Measurements from ENCODE around the gene G6PC1. TPM values are rescaled to one million over a fixed set of nuclear protein-coding genes. Genes with fewer than 3 reads are reported as not detected.
"Not testable (repeated sequence)": the region's sequence is repeated elsewhere in the genome, so short reads cannot be mapped to it uniquely, and the experiment has no call there.

G6PC1 gene
- total RNA-seq, 1 donor = not detected

DNA sequence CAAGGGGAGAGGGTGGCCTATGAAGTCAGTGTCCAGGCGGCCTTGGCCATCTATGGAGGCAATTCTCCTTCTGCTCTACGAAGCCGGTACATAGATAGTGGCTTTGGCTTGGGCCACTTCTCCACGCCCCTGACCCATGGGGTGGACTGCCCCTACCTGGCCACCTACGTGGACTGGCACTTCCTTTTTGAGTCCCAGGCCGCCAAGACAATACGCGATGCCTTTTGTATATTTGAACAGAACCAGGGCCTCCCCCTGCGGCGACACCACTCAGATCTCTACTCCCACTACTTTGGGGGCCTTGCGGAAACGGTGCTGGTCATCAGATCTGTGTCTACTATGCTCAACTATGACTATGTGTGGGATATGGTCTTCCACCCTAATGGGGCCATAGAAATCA, 32.3 kb upstream of the G6PC1 start:
- peaks cover 11% of the 10 kb centered on the region for H3K27me3 ChIP-seq (ENCODE audit: insufficient read depth, low read length)
- DNase-seq (ENCODE audit: insufficient read length, low spot score, missing footprints) = no peak
- H3K4me2 ChIP-seq (ENCODE audit: insufficient read depth, low read length) = no peak overlapping the region
- no peaks in the 10 kb centered on the region for H4K20me1 ChIP-seq (ENCODE audit: insufficient read depth, low read length)
- no peaks in the 10 kb centered on the region for H3K36me3 ChIP-seq (ENCODE audit: insufficient read depth, low read length)
- TF ChIP-seq, protein P1, sequence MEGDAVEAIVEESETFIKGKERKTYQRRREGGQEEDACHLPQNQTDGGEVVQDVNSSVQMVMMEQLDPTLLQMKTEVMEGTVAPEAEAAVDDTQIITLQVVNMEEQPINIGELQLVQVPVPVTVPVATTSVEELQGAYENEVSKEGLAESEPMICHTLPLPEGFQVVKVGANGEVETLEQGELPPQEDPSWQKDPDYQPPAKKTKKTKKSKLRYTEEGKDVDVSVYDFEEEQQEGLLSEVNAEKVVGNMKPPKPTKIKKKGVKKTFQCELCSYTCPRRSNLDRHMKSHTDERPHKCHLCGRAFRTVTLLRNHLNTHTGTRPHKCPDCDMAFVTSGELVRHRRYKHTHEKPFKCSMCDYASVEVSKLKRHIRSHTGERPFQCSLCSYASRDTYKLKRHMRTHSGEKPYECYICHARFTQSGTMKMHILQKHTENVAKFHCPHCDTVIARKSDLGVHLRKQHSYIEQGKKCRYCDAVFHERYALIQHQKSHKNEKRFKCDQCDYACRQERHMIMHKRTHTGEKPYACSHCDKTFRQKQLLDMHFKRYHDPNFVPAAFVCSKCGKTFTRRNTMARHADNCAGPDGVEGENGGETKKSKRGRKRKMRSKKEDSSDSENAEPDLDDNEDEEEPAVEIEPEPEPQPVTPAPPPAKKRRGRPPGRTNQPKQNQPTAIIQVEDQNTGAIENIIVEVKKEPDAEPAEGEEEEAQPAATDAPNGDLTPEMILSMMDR (IDR thresholded peaks at IDR 0.05; ENCODE audit: extremely low read depth, low read depth, low read length) = no peak
- H3K9me3 ChIP-seq (ENCODE audit: low read depth, low read length) = peaks cover 2% of the 10 kb centered on the region
- no peak overlapping the region for H3K4me3 ChIP-seq (ENCODE audit: insufficient read depth, low read length)
- no peak overlapping the region for H3K27ac ChIP-seq (ENCODE audit: low read depth, low read length)
- no peak overlapping the region for H2AFZ ChIP-seq (ENCODE audit: low read length)
- H3K4me1 ChIP-seq (ENCODE audit: insufficient read depth, low read length) = peaks cover 12% of the 10 kb centered on the region
- no peaks in the 10 kb centered on the region for H3K79me2 ChIP-seq (ENCODE audit: insufficient read depth, low read length)

DNA sequence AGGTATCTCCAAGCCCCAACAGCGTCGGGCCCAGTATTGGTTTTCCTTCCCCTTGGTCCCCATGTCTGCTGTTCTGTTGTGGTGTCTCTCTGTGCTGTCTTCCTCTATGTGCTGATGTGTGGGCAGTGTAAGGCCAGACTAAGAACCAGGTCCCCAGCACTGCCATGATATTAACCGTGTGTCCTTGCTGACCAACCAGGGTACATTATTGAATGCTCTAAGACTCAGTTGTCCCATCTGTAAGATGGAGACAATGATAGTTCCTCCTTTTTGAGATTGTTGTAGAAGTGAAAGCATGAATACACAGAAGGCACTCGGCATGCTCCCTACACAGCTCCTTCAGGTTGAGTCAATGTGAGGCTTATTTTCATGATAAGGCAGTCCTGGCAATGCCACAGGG, 29.0 kb upstream of the G6PC1 start:
- DNase-seq (ENCODE audit: insufficient read length, low spot score, missing footprints) = no peak
- no peak overlapping the region for H3K4me3 ChIP-seq (ENCODE audit: insufficient read depth, low read length)
- H3K27ac ChIP-seq (ENCODE audit: low read depth, low read length) = no peak overlapping the region
- no peaks in the 10 kb centered on the region for H4K20me1 ChIP-seq (ENCODE audit: insufficient read depth, low read length)
- no peaks in the 10 kb centered on the region for H3K36me3 ChIP-seq (ENCODE audit: insufficient read depth, low read length)
- H3K4me2 ChIP-seq (ENCODE audit: insufficient read depth, low read length) = no peak overlapping the region
- H3K4me1 ChIP-seq (ENCODE audit: insufficient read depth, low read length) = no peaks in the 10 kb centered on the region
- H3K79me2 ChIP-seq (ENCODE audit: insufficient read depth, low read length) = no peaks in the 10 kb centered on the region
- H2AFZ ChIP-seq (ENCODE audit: low read length) = no peak overlapping the region
- TF ChIP-seq, protein P1 (IDR thresholded peaks at IDR 0.05; ENCODE audit: extremely low read depth, low read depth, low read length) = no peak
- peaks cover 2% of the 10 kb centered on the region for H3K9me3 ChIP-seq (ENCODE audit: low read depth, low read length)
- H3K27me3 ChIP-seq (ENCODE audit: insufficient read depth, low read length) = peaks cover 8% of the 10 kb centered on the region

DNA sequence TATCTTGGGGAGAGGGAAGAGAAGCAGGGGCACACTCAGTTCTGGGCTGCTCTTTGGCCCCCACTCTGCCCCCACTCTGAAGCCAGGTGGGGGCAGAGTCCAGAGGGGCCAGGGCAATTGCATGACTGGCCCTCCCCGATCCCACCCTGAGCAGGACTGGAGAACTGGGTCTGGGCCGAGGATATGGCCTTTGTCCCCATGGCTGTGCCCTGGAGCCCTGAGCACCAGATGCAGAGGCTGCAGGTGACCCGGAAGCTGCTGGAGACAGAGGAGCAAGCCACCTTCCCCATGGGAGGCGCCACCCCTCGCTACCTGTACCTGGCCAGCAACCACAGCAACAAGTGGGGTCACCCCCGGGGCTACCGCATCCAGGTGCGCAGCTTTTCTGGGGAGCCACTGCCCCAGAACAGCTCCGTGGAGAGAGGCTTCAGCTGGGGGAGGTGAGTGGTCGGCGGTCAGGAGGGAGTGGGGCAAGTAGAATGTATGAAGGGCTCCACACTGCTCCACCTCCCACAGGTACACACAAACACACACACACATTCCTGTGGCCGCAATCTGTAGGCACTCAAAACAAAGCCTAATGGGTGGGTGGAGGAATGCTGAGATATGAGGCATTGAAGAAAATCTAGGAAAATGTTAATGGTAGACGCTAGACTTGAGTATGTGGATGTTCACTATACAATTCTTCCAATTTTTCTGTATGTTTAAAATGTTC, 28.2 kb upstream of the G6PC1 start:
- Histone ChIP-seq H3K4me3 (ENCODE audit: insufficient read depth, low read length) (no peak overlapping the region), H4K20me1 (ENCODE audit: insufficient read depth, low read length) (no peaks in the 10 kb centered on the region), H3K36me3 (ENCODE audit: insufficient read depth, low read length) (no peaks in the 10 kb centered on the region), H3K27me3 (ENCODE audit: insufficient read depth, low read length) (peaks cover 14% of the 10 kb centered on the region), H3K4me2 (ENCODE audit: insufficient read depth, low read length) (no peak overlapping the region), H3K9me3 (ENCODE audit: low read depth, low read length) (peaks cover 2% of the 10 kb centered on the region), H3K4me1 (ENCODE audit: insufficient read depth, low read length) (no peaks in the 10 kb centered on the region), H2AFZ (ENCODE audit: low read length) (no peak overlapping the region), H3K79me2 (ENCODE audit: insufficient read depth, low read length) (no peaks in the 10 kb centered on the region), H3K27ac (ENCODE audit: low read depth, low read length) (no peak overlapping the region)
- TF ChIP-seq, protein P1 (IDR thresholded peaks at IDR 0.05; ENCODE audit: extremely low read depth, low read depth, low read length) = no peak
- DNase-seq (ENCODE audit: insufficient read length, low spot score, missing footprints) = no peak

DNA sequence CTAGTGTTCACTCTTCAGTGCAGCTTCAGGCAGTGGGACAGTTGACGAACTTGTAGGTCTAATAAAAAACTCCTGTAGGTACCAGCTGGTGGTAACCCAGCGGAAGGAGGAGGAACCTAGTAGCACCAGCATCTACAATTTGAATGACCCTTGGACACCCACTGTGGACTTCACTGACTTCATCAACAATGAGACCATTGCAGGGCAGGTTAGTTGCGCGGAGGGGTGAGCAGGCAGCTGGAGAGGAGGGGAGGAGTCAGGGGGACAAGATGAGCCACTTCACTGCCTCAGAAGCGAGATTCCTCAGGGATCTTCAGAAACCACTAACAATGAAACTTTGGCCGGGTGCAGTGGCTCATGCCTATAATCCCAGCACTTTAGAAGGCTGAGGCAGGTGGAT, 27.3 kb upstream of the G6PC1 start:
- DNase-seq (ENCODE audit: insufficient read length, low spot score, missing footprints) = no peak

DNA sequence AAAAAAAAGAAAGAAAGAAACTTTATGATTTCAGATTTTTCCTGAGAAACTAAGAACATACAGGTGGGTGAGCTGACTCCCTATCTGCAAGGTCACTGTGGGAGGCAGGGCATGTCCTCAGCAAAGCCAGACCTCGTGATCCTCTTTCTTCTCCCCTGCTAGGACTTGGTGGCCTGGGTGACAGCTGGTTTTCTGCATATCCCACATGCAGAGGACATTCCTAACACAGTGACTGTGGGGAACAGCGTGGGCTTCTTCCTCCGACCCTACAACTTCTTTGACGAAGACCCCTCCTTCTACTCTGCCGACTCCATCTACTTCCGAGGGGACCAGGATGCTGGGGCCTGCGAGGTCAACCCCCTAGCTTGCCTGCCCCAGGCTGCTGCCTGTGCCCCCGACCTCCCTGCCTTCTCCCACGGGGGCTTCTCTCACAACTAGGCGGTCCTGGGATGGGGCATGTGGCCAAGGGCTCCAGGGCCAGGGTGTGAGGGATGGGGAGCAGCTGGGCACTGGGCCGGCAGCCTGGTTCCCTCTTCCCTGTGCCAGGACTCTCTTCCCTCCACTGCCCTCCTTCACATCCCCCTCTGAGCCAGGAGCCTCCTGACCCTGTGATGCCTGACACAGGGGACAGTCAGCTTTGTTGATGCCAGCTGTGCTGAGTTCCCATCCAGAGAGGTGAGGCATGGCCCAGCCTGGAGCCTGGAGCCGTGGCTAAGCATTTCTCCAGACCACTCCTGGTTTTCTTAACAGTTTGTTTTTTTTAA, 26.5 kb upstream of the G6PC1 start:
- H3K36me3 ChIP-seq (ENCODE audit: insufficient read depth, low read length); H3K27ac ChIP-seq (ENCODE audit: low read depth, low read length); H3K4me3 ChIP-seq (ENCODE audit: insufficient read depth, low read length); H3K79me2 ChIP-seq (ENCODE audit: insufficient read depth, low read length); H4K20me1 ChIP-seq (ENCODE audit: insufficient read depth, low read length); DNase-seq (ENCODE audit: insufficient read length, low spot score, missing footprints); H3K4me2 ChIP-seq (ENCODE audit: insufficient read depth, low read length); H2AFZ ChIP-seq (ENCODE audit: low read length); H3K9me3 ChIP-seq (ENCODE audit: low read depth, low read length); H3K4me1 ChIP-seq (ENCODE audit: insufficient read depth, low read length): not testable (repeated sequence)
- H3K27me3 ChIP-seq (ENCODE audit: insufficient read depth, low read length) = peaks cover 26% of the 10 kb centered on the region

More for the DNA sequence above, 27.3 kb upstream of the G6PC1 start:
- Histone ChIP-seq H3K4me2 (ENCODE audit: insufficient read depth, low read length) (no peak overlapping the region), H3K4me3 (ENCODE audit: insufficient read depth, low read length) (no peak overlapping the region), H3K9me3 (ENCODE audit: low read depth, low read length) (peaks cover 2% of the 10 kb centered on the region), H3K27me3 (ENCODE audit: insufficient read depth, low read length) (peaks cover 18% of the 10 kb centered on the region), H3K27ac (ENCODE audit: low read depth, low read length) (no peak overlapping the region), H3K36me3 (ENCODE audit: insufficient read depth, low read length) (no peaks in the 10 kb centered on the region), H3K4me1 (ENCODE audit: insufficient read depth, low read length) (no peaks in the 10 kb centered on the region), H2AFZ (ENCODE audit: low read length) (no peak overlapping the region), H4K20me1 (ENCODE audit: insufficient read depth, low read length) (no peaks in the 10 kb centered on the region), H3K79me2 (ENCODE audit: insufficient read depth, low read length) (no peaks in the 10 kb centered on the region)
- TF ChIP-seq, protein P1 (IDR thresholded peaks at IDR 0.05; ENCODE audit: extremely low read depth, low read depth, low read length) = no peak
